SH-SY5Y (cell line): ENCODE results near the gene MYL12A.

ENCODE experiments used
- GATA2 ChIP-seq: IDR thresholded peaks from 2 replicates; pipeline ENCODE4 v1.6.1; 2011; ENCODE audit warnings: mild to moderate bottlenecking, low read depth, low read length
- GATA3 ChIP-seq: IDR thresholded peaks from 2 replicates; pipeline ENCODE4 v1.6.1; 2011; ENCODE audit warnings: low read depth, mild to moderate bottlenecking, low read length, moderate library complexity

DNA sequence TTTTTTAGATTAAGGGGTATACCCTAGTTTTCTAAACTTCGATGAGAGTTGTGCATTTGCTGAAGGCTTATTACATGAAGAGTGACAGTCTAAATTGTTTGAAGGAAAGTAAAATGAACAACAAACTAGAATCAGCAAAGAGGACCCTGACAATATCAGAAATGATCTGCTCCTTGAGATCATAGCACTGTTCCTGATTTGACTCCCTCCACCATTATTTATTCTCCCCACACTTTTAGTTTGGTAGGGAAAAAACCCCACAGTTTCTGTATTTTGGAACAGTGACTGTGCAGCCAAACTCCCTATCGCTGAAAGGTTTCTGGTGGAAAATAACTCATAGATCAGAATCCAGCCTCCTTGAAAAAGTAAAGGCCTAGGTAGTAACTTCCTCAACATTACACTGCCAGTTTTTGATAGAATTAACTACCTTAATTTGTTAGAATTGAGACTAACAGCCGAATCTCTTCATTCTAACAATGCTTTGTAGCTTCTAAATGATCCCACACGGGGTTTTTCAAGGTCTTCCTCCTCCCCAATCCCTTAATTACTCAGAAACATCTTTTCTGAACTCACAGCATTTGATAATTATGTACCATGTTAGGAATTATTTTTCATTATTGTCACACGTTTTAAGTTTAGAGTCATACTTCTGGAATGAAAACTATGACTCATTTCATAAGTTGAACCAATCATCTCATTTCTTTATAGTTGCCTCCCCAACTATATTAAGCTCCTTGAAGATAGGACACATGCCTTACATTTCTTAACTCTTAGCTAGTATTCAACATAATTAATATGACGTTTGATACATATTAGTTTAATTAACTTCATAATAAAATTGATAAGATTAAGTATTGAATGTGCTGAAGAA is 2.9 kb downstream of the MYL12A start:
- TF ChIP-seq GATA3 (no peak), GATA2 (no peak)
